ENCODE results near the gene ZMIZ1. TPM values are rescaled to one million over a fixed set of nuclear protein-coding genes. Genes with fewer than 3 reads are reported as not detected.

ZMIZ1 gene
- total and polyA plus RNA-seq, 2 donors (not counting 1 experiment from before 2014, with no cell fraction given) = 6.3 to 30.6 TPM

DNA sequence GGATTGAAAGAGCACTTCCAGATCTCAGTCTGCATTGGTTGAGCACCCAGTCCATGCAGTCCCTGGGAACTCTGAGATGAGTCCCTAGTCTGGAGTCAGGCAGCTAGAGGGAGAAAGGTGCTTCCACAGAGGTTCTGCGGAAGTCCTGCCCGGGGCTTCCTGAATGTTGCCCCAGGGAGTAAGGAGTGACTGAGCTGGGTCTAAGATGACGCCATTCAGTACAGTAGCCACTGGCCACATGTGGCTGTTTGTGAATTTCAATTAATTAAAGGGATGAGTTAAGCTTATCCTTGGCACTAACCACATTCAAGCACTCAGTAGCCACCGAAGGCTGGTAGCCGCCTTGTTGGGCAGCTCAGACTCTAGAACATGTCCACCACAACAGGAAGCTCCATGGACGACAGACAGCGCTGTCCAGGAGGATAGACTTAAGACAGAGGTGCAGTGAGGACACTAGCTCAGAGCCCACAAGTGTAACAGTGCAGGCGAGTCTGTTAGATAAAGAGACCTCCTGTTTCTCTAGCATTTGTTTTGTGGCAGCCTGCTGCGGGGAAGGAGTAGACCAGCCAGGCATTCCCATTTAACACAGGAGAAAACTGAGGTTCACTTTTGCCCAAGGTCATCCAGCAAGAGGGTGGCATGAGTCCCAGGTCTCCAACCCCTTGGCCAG is 176.9 kb downstream of the ZMIZ1 start:
- DNase-seq (ENCODE audit: low read depth in 2 of 2) = peak in 1 of 2 donors; percentile 37

DNA sequence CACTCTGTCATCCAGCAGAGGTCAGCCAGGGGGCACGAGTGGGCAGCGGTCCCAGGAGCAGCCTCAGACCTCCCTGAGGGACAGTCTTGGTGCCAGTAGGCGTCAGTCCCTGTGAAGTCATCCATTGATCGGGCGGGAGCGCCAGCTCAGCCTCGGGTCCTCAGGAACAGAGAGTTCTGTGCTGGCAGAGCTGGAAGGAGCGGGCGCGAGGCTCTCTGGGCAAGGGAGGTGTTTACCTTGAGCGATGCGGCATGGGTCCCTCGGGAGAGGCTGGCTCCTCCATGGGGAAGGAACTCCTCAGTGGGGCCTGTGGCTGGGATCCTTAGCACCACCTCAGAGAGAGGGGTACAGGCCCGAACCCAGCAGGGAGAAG is 177.4 kb downstream of the ZMIZ1 start:
- Histone ChIP-seq H3K4me1 (ENCODE audit: control insufficient read depth, extremely low read depth, insufficient read depth, low read length) (peaks cover 34% of the 10 kb centered on the region), H3K4me2 (ENCODE audit: extremely low read depth, insufficient read depth, low read length) (no peak overlapping the region), H3K9me3 (ENCODE audit: control insufficient read depth, insufficient read depth, low read depth, low read length) (no peaks in the 10 kb centered on the region), H4K20me1 (ENCODE audit: control insufficient read depth, extremely low read depth, insufficient read depth, low read length) (no peaks in the 10 kb centered on the region), H3K36me3 (ENCODE audit: control insufficient read depth, insufficient read depth, low read length) (peaks cover 4% of the 10 kb centered on the region), H2AFZ (ENCODE audit: low read length) (no peak overlapping the region), H3K79me2 (ENCODE audit: control insufficient read depth, insufficient read depth, low read length) (peaks cover 54% of the 10 kb centered on the region), H3K27me3 (ENCODE audit: control insufficient read depth, insufficient read depth, low read length) (no peaks in the 10 kb centered on the region), H3K27ac (ENCODE audit: insufficient read depth, low read length) (peak overlapping the region; percentile 33), H3K4me3 (replicated peaks in 1 of 4; ENCODE audit: control extremely low read depth in 1 of 4, insufficient read depth in 1 of 4, low read depth in 3 of 4, low read length in 4 of 4) (no peak overlapping the region), H3K9ac (ENCODE audit: insufficient read depth, low read length) (no peak overlapping the region)
- TF ChIP-seq, protein P1, sequence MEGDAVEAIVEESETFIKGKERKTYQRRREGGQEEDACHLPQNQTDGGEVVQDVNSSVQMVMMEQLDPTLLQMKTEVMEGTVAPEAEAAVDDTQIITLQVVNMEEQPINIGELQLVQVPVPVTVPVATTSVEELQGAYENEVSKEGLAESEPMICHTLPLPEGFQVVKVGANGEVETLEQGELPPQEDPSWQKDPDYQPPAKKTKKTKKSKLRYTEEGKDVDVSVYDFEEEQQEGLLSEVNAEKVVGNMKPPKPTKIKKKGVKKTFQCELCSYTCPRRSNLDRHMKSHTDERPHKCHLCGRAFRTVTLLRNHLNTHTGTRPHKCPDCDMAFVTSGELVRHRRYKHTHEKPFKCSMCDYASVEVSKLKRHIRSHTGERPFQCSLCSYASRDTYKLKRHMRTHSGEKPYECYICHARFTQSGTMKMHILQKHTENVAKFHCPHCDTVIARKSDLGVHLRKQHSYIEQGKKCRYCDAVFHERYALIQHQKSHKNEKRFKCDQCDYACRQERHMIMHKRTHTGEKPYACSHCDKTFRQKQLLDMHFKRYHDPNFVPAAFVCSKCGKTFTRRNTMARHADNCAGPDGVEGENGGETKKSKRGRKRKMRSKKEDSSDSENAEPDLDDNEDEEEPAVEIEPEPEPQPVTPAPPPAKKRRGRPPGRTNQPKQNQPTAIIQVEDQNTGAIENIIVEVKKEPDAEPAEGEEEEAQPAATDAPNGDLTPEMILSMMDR (conservative IDR thresholded peaks at IDR 0.05 in 1 of 2, IDR thresholded peaks at IDR 0.05 in 1 of 2; ENCODE audit: low read depth in 1 of 2, low read length in 2 of 2) = no peak
- no peak for TF ChIP-seq EZH2 (IDR thresholded peaks at IDR 0.05; ENCODE audit: low read length, missing control alignments)
- peak in 1 of 2 donors; percentile 27 for DNase-seq (ENCODE audit: low read depth in 2 of 2)

More for the DNA sequence above, 176.9 kb downstream of the ZMIZ1 start:
- H3K27ac ChIP-seq (ENCODE audit: insufficient read depth, low read length) = no peak overlapping the region
- peaks cover 34% of the 10 kb centered on the region for H3K4me1 ChIP-seq (ENCODE audit: control insufficient read depth, extremely low read depth, insufficient read depth, low read length)
- TF ChIP-seq EZH2 (IDR thresholded peaks at IDR 0.05; ENCODE audit: low read length, missing control alignments) = no peak
- TF ChIP-seq, protein P1 (conservative IDR thresholded peaks at IDR 0.05 in 1 of 2, IDR thresholded peaks at IDR 0.05 in 1 of 2; ENCODE audit: low read depth in 1 of 2, low read length in 2 of 2) = no peak
- H3K9me3 ChIP-seq (ENCODE audit: control insufficient read depth, insufficient read depth, low read depth, low read length) = no peaks in the 10 kb centered on the region
- peaks cover 4% of the 10 kb centered on the region for H3K36me3 ChIP-seq (ENCODE audit: control insufficient read depth, insufficient read depth, low read length)
- peaks cover 54% of the 10 kb centered on the region for H3K79me2 ChIP-seq (ENCODE audit: control insufficient read depth, insufficient read depth, low read length)
- no peaks in the 10 kb centered on the region for H4K20me1 ChIP-seq (ENCODE audit: control insufficient read depth, extremely low read depth, insufficient read depth, low read length)
- H3K4me3 ChIP-seq (replicated peaks in 1 of 4; ENCODE audit: control extremely low read depth in 1 of 4, insufficient read depth in 1 of 4, low read depth in 3 of 4, low read length in 4 of 4) = no peak overlapping the region
- no peaks in the 10 kb centered on the region for H3K27me3 ChIP-seq (ENCODE audit: control insufficient read depth, insufficient read depth, low read length)
- H2AFZ ChIP-seq (ENCODE audit: low read length) = no peak overlapping the region
- H3K4me2 ChIP-seq (ENCODE audit: extremely low read depth, insufficient read depth, low read length) = no peak overlapping the region
- no peak overlapping the region for H3K9ac ChIP-seq (ENCODE audit: insufficient read depth, low read length)

DNA sequence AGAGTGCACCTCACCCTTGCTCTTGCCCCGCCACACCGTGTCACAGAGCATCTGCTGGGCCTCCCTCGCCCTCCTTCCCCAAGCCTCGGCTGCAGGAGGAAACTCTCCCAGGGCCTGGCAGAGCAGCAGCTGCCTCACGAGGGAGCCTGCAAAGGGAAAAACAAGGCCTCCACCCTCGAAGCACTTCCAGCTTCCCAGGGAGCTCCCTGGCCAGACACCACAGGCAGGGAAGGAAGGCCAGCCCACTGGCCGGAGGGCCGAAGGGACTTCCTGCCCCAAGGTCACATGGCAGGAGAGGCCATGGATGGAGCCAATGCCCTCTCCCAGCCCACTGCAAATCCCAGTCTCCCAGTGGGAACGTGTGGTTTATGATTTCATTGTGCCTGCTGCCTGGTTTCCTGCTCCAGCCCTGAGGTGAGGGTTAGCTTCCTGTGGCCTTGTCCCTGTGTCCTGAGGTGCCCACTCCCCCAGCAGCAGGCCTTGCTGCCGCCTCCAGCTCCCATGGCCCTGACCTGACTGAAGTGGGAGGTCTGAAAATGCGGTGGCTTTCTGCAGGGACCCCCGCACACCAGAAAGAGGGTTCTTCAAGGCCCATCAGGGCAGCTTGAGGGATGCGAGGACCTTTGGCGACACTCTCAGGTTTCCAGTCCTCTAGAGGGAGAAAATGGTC is 178.0 kb downstream of the ZMIZ1 start:
- peak overlapping the region; percentile 33 for H3K27ac ChIP-seq (ENCODE audit: insufficient read depth, low read length)
- no peaks in the 10 kb centered on the region for H3K27me3 ChIP-seq (ENCODE audit: control insufficient read depth, insufficient read depth, low read length)
- H2AFZ ChIP-seq (ENCODE audit: low read length) = no peak overlapping the region
- peaks cover 54% of the 10 kb centered on the region for H3K79me2 ChIP-seq (ENCODE audit: control insufficient read depth, insufficient read depth, low read length)
- peak; percentile 47 to 67 for DNase-seq (ENCODE audit: low read depth in 2 of 2)
- no peaks in the 10 kb centered on the region for H4K20me1 ChIP-seq (ENCODE audit: control insufficient read depth, extremely low read depth, insufficient read depth, low read length)
- no peaks in the 10 kb centered on the region for H3K9me3 ChIP-seq (ENCODE audit: control insufficient read depth, insufficient read depth, low read depth, low read length)
- TF ChIP-seq, protein P1 (conservative IDR thresholded peaks at IDR 0.05 in 1 of 2, IDR thresholded peaks at IDR 0.05 in 1 of 2; ENCODE audit: low read depth in 1 of 2, low read length in 2 of 2) = no peak
- TF ChIP-seq EZH2 (IDR thresholded peaks at IDR 0.05; ENCODE audit: low read length, missing control alignments) = no peak
- H3K4me3 ChIP-seq (replicated peaks in 1 of 4; ENCODE audit: control extremely low read depth in 1 of 4, insufficient read depth in 1 of 4, low read depth in 3 of 4, low read length in 4 of 4) = no peak overlapping the region
- peaks cover 29% of the 10 kb centered on the region for H3K4me1 ChIP-seq (ENCODE audit: control insufficient read depth, extremely low read depth, insufficient read depth, low read length)
- H3K9ac ChIP-seq (ENCODE audit: insufficient read depth, low read length) = no peak overlapping the region
- H3K4me2 ChIP-seq (ENCODE audit: extremely low read depth, insufficient read depth, low read length) = no peak overlapping the region
- H3K36me3 ChIP-seq (ENCODE audit: control insufficient read depth, insufficient read depth, low read length) = peaks cover 5% of the 10 kb centered on the region

All from fibroblast of lung (primary cell).